Islet of Langerhans (tissue), 1 donor: ENCODE data around the gene KPNB1.
A peak's percentile ranks its signal among the peaks of the same experiment; 100 is the strongest.

Experiments used
- FAIRE-seq: peaks from one replicate; lab custom pipeline; 2011; peaks lifted over from hg19 to GRCh38; lab: Jason Lieb, UNC

The KPNB1 gene

DNA sequence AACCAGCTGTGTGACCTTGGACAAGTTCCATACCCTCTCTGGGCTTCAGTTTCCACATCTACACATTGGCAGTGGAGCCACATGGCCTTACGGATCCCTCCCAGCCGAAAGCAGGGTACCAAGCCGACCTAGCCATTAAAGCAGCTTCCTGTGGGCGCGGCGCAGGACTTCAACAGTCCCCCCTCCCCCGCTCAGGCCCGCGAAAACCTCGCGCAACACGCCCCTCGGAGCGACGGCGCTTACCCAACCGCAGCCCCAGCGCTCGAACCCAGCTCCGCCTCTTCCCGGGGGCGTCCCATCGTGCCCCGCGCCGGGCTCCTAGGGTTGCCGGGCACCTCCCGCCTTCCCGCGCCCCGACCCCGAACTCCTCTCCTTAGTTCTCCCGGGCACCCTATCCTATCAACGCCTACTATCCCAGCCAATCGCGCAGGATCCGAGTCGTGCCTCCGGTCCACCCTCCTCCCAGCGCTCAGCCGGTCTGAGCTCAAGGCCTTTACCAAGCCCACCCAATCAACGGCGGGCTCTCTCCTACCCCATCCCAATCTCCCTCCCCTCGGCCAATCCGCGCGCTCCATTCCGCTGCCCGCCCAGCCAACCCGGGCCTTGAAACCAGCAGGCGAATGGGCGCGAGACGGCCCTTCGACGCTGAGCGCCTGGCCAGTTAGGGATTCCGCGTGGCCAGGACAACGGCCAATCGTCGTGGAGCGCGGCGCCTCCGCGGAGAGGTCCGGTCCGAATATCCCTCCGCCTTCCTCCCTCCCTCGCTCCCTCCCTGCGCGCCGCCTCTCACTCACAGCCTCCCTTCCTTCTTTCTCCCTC is at the start of gene KPNB1:
Gene KPNB1 (plus strand): TSS at position 767 of the 819 bp plus-strand sequence. CDS start 326 bp downstream, outside the sequence.
- FAIRE-seq, result no peak

GRCh38 chr17:47603830-47604597 is 45.7 kb upstream of the KPNB1 start:
- FAIRE-seq, result peak; percentile 45

DNA sequence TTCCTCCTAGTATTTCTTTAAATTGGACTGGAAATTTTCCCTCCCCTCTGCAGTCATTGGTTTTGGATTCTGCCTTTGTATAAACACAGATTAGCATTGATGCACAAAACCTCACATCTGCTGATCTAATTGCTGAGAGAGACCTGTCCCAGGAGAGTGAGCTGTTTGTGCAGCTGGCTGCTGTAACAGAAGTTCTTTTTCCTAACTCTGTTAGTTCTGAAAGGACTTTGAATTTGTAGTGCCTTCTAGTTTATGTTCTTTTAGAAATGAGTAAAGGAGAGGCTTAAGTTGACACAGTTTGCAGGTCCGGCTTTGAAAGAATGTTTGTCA is 45.2 kb upstream of the KPNB1 start:
- FAIRE-seq, result peak; percentile 96

DNA sequence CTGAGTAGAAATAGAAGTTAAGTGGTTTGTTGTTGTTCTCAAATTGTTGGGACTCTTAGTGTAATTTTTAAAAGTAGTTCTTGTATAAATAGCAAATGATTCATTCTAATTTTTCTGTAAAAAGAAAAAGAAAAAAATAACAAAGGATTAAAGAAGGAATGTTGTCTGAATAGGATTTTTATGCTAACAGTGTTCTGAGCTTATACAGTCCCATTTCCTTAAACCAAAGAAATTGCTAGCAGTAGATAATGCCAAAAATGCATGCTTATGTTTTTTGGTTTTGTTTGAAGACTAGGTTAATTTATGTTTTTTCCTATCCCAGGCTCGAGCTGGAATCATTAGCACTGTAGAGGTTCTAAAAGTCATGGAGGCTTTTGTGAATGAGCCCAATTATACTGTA is 44.7 kb upstream of the KPNB1 start:
- peak; percentile 24 for FAIRE-seq

DNA sequence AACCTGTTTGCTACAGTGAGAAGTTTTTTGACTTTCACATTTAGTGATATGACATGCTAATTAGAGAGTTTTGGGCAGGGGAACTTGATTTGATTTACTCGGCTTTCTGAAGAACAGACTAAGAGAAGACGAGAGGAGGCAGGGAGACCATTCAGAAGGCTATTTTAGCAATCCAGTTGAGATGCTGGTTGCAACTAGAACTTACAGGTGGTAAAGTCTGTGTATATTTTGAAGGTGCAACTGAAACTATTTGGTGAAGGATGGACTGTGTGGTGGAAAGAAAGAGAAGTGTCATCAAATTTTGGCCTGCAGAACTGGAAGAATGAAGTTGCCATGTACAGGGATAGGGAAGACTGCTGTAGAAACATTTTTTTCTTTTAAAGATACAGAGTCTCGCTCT is 42.2 kb upstream of the KPNB1 start:
- FAIRE-seq, result no peak

DNA sequence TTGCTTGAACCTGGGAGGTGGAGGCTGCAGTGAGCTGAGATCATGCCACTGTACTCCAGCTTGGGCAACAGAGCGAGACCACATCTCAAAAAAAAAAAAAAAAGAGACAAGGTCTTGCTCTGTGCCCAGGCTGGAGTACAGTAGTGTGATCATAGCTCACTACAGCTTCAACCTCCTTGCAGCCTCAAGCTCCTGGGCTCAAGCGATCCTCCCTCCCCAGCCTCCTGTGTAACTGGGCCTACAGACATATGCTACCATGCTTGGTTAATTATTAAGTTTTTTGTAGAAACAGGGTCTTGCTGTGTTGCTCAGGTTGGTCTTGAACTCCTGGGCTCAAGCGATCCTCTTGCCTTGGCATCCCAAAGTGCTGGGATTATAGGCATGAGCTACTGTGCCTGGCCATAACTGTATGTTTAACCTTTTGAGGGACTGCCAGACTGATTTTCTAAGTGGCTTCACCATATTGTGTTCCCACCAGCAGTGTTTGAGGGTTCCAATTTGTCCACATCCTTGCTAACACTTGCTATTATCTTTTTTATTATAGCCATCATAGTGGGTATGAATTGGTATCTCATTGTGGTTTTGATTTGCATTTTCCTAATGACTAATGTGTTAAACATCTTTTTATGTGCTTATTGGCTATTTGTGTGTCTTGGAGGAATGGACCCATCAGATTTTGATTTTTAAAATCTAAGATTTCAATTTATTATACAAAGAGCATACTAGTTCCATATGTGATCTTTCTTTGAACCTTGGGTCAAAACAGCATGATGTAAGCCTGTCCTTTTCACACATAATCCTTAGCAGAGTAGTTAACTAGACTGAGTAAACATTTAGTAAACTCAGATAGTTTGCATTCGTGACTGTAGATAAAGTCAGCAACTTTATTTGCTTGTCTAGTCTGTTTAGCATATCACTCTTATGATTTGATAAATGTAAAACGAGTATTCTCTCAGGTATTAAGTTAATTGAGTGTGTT is 38.1 kb upstream of the KPNB1 start:
- FAIRE-seq, result no peak

GRCh38 chr17:47615766-47616424 is 33.8 kb upstream of the KPNB1 start:
- peak; percentile 98 for FAIRE-seq

DNA sequence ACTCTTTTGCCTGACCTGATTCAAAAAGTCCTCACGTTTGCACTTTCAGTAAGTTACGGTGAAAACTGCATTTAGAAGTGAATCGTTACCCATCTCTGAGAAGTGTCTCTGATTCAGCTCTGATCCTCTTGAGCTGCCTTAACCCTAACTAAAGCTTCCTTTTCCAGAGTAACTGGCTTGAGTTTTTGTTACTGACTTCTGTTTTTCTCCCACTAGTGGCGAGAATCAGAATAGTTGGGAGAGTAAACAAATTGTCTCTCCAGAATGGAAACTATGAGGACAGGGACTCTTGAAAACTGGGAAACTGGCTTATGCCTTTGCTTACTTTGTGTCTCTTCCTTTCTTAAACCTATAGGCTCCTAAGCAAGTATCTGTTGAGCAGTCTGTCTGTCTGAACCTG is 31.3 kb upstream of the KPNB1 start:
- FAIRE-seq, result no peak

DNA sequence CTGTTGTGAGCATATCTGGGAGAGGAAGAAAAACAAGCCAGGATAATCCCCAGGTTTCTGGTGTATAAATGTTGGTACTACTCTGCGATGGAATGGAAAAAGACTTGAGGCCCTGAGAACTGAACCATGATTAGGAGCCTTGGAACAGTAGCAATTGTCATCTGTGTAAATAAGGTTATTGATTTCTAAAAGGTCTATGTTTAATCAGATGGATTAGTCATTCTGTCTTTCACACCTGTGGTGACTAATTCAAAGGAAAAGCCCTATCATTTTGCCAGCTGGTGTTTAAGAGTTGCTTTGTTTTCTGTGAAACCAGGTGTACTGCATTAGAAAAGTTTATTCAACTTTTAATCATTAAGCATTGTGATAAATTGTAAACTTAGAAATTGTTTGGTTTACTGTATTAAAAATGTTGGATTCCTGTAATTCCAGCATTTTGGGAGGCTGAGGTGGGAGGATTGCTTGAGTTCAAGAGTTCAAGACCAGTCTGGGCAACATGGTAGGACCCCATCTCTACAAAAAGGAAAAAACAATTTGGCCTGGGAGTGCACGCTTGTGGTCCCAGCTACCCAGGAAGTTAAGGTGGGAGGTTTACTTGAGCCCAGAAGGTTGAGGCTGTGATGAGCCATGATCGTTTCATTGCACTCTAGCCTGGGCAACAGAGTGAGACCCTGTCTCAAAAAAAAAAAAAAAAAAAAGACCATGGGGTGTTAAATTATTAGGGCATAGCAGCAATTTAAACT is 29.0 kb upstream of the KPNB1 start:
- FAIRE-seq, result peak; percentile 74

GRCh38 chr17:47621293-47622179 is 28.2 kb upstream of the KPNB1 start:
- no peak for FAIRE-seq

GRCh38 chr17:47622180-47622549 is 27.6 kb upstream of the KPNB1 start:
- FAIRE-seq, result no peak

DNA sequence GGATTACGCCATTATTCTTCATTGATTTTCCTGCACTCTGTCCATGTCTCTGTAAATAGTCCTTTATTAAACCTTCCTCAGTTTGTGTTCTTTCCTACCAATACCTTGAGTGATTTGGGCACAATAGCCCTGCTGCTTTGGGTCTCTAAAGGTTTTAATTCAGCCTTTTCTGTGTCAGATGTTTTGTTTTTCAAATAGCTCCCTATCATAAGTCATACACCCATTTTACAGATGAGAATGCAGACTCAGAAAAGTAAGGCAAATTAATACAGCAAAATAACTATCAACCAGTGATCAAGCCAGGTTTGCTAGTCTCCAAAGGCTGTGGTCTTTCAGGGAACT is 25.0 kb upstream of the KPNB1 start:
- no peak for FAIRE-seq

GRCh38 chr17:47628014-47628566 is 21.6 kb upstream of the KPNB1 start:
- no peak for FAIRE-seq

DNA sequence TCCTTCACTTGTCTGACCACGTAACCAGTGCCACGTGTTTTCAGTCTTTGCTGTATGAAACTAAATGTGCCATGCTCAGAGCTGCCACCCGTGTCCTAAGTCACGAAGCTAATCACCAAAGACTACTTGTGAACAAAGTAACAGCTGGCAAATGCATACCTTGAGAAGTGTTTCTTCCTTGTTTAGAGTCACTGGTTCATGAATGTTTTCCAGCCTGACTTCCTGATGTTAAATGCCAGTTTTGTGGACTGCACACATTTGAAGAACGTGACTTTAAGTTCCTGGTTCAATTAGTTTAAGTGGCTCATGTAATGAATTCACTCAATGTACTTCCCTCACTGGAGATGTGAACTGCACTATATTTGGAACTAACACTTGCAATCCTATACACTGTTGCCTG is 19.9 kb upstream of the KPNB1 start:
- FAIRE-seq, result no peak

DNA sequence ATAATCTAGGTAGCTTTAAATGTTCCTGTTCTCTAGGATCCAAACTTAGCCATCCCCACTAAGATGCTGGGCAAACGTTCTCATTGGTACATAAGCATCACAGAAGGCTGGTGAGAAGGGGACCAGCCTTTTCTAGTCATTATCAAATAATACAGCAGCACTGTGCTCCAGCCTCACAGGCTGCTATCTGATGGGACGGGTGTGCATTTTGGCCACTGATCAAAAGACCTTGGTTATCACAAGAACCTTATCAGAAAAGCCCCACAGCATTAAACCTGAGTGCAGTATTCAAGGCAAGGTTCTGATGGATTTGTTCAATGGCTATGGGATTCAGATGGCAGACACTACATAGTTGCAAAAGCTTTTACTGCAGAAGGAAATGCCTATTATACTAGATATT is 19.1 kb upstream of the KPNB1 start:
- no peak for FAIRE-seq

GRCh38 chr17:47632991-47633390 is 16.7 kb upstream of the KPNB1 start:
- FAIRE-seq, result no peak

GRCh38 chr17:47633996-47634395 is 15.7 kb upstream of the KPNB1 start:
- no peak for FAIRE-seq

DNA sequence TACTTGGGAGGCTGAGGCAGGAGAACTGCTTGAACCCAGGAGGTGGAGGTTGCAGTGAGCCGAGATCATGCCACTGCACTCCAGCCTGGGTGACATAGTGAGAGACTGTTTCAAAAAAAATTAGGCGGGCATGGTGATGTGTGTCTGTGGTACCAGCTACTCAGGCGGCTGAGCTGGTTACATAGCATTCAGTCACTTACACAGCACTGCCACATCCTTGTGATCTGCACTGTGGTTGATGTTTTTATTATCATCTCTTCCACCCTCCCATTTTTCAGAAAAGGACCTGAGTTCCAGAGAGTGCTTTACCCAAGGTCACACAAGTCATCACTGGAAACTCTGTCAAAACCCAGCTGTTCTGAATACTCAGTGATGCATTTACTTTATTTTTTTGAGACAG is 14.8 kb upstream of the KPNB1 start:
- FAIRE-seq, result no peak

GRCh38 chr17:47635734-47636133 is 14.0 kb upstream of the KPNB1 start:
- FAIRE-seq, result no peak
